ENCODE results near the gene RAB20.

The RAB20 gene

DNA sequence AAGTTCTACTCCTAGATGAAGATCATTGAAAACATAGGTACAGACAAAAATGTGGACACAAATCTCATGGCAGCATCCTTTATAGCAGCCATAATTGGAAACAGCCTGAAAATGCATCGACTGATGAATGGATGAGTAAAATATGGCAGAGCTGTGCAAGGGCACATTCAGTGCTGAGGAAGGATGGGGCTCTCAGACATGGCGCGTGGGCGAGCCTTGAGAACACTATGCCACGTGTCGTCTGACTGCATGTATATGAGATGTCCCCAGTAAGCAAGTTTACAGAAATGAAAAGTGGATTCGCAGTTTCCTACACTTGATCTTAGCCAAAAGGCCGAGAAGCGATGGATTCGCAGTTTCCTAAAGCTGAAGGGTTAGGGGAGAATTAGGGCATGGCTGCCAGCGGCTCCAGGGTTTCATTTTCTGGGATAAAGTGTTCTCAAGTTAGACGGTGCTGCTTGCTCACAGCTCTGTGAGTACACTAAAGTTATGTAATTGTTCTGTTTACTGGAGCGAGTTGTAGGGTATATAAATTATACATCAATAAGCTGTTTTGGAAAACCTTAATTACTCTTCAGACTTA is 78.0 kb downstream of the RAB20 start:
- in situ Hi-C loops (cut with MboI; ENCODE audit: low pct_unique_long_range_greater_than_20kb, low sequenced_read_pairs) = no loop called here
- no peak for DNase-seq

- no peak for DNase-seq
- in situ Hi-C loops (cut with MboI; ENCODE audit: low pct_unique_long_range_greater_than_20kb, low sequenced_read_pairs) = no loop called here
These were observed 81.4 kb downstream of the RAB20 start for GRCh38 chr13:110480161-110480560.

DNA sequence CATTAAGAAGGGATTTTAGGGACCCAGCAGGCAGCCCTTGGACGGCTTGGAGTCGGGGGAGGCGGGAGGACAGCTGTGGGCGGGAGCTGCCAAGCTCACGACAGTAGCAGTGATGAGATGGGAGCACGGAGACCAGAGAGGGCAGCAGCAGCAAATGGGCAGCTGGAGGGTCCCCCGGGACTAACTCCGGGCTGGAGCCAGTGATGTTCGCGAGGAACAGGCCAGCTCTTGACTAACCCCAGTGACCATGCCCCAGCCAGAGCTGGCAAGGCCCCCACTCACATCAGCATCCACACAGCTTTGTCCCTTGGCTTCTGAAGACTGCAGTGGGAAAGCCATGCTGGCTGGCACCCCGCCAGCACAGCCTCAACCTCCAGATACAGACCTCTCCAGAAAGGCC is 81.9 kb downstream of the RAB20 start:
- in situ Hi-C loops (cut with MboI; ENCODE audit: low pct_unique_long_range_greater_than_20kb, low sequenced_read_pairs) = no loop called here
- no peak for DNase-seq

DNA sequence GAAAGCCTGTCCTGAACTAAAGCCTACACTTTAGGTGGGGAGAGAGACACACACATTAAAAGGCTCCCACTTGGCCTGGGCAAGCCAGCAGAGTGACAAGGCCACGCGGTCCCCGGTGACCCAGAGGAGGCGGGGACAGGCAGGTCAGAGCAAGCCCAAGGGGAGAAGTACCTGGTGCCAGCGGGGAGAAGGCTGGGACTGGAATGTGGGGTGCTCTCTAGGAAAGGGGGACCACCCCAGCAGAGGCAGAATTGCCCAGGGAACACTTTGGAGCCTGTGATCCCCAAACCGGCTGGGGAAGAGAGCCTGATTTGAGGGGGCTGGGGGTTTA is 82.3 kb downstream of the RAB20 start:
- in situ Hi-C loops (cut with MboI; ENCODE audit: low pct_unique_long_range_greater_than_20kb, low sequenced_read_pairs) = no loop called here
- DNase-seq = no peak

- DNase-seq = no peak
- in situ Hi-C loops (cut with MboI; ENCODE audit: low pct_unique_long_range_greater_than_20kb, low sequenced_read_pairs) = no loop called here
These were observed 82.9 kb downstream of the RAB20 start for GRCh38 chr13:110478405-110479214.

DNA sequence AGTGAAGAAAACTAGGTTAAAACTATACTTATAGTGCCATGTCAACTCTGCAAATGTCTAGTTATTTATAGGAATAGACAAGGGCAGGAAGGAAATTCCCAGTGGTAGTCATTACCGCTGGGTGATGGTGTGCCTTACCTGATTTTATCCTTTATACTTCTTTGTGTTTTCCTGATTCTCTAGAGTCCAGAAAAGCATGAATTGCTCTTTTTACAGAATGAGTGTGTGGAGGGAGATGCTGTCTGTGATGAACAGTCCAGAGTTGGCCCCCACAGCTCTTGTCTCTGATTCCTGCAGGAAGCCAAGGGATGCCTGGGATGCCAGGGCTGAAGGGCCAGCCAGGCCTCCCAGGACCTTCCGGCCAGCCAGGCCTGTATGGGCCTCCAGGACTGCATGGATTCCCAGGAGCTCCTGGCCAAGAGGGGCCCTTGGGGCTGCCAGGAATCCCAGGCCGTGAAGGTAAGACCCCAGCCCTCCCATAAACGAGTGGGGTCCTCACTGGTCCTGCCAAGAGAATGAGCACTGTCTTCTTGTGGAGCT is 83.7 kb downstream of the RAB20 start:
- no peak for DNase-seq
- in situ Hi-C loops (cut with MboI; ENCODE audit: low pct_unique_long_range_greater_than_20kb, low sequenced_read_pairs) = no loop called here

DNA sequence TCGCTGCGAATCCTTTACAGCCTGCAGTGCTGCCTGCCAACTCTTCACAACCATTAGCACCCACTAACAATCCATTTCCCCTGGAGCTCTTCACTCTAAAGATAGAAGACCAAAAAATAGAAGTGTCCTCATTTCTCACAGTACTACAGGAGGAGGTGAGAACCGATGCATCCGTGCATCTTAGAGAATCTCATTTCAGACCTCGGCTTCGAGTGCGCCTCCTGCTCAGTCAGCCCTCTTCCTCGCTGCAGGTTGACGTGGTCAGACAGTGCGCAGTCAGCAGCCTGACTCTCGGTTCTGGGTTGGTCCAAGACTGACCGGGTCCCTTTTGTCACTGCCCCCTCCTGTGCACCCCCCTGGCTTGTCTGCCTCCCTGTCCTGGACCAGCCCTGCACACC is 85.3 kb downstream of the RAB20 start:
- DNase-seq = no peak
- in situ Hi-C loops (cut with MboI; ENCODE audit: low pct_unique_long_range_greater_than_20kb, low sequenced_read_pairs) = no loop called here

DNA sequence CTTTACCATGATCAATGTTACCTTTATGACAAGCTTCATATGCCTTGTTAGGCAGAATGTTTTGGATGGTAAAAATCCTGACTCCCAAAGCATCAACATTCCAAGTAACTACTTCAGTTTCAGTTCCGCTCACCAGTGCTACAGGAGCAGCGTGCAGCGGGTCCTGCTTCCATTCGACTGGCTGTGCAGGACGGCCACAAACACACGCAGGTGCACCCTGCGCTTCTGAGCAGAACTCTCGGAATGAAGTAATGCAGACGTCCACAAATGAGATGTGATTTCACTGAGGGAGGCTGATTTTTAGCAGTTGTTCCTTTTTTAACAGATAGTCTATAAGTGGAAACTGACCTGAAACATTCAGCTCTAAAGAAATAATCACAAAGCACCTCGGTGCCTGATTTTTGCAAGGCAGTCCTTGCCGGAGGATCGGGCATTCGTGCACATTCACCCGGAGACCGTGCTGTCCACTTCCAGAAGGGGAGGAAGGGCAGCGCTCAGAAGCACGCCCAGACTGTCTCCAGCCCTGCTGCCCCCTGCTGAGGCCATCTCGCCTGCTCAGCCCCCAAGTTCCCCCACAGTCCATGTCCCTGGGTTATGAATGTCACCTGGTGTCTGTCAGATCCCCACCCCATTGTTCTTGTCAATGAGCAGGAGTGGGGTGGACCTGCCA is 85.8 kb downstream of the RAB20 start:
- DNase-seq = no peak
- in situ Hi-C loops (cut with MboI; ENCODE audit: low pct_unique_long_range_greater_than_20kb, low sequenced_read_pairs) = no loop called here

GRCh38 chr13:110475117-110475516 is 86.4 kb downstream of the RAB20 start:
- in situ Hi-C loops (cut with MboI; ENCODE audit: low pct_unique_long_range_greater_than_20kb, low sequenced_read_pairs) = no loop called here
- no peak for DNase-seq

DNA sequence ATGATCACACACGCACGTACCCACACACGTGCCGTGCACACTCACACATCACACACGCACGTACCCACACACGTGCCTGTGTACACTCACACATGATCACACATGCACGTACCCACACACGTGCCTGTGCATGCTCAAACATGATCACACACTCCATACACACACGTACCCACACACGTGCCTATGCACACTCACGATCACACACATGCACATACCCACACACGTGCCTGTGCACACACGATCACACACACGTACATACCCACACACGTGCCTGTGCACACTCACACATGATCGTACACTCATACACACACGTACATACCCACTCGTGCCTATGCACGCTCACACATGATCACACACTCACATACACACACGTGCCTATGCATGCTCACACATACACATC is 86.8 kb downstream of the RAB20 start:
- in situ Hi-C loops (cut with MboI; ENCODE audit: low pct_unique_long_range_greater_than_20kb, low sequenced_read_pairs) = no loop called here

More for the DNA sequence above, 86.8 kb downstream of the RAB20 start:
- no peak for DNase-seq
